HG02840 (cell line): ENCODE data around the gene ABTB1.

ENCODE experiments used
- ATAC-seq: cut with Tn5 transposase; IDR thresholded peaks from one replicate; pipeline ENCODE4 v1.9.1; 2021; ENCODE audit warnings: mild to moderate bottlenecking, moderate library complexity, moderate number of reproducible peaks; ENCODE audit not compliant: unreplicated experiment, low FRiP score

ABTB1 gene

GRCh38 chr3:127716384-127716783, 43.6 kb downstream of the ABTB1 start:
- no peak for ATAC-seq

GRCh38 chr3:127717357-127718244, 44.8 kb downstream of the ABTB1 start:
- ATAC-seq, result no peak

GRCh38 chr3:127718245-127718915, 45.6 kb downstream of the ABTB1 start:
- ATAC-seq, result no peak

DNA sequence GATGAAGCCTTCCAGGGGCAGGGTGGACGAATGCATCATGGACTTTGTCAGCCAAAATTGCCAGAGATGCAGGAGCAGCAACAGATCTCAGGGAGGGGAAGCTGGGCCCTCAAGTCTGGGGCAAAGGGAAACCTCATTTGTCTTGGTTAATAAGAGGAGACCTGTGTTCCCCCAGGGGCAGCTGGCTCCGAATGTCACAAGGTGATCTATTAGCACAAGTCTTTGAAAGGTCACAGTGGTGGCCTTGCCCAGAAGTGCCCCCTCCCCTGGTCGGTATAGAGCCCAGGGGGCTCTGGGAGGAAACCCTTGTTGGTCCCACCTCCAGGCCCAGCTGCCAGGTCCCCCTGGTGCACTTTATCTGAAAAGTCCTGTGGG, 46.2 kb downstream of the ABTB1 start:
- no peak for ATAC-seq

GRCh38 chr3:127719369-127719768, 46.6 kb downstream of the ABTB1 start:
- no peak for ATAC-seq

- ATAC-seq, result no peak
These were observed 47.5 kb downstream of the ABTB1 start for GRCh38 chr3:127720161-127720823.

- ATAC-seq, result no peak
These were observed 48.5 kb downstream of the ABTB1 start for GRCh38 chr3:127720985-127721935.

- ATAC-seq, result no peak
These were observed 49.5 kb downstream of the ABTB1 start for GRCh38 chr3:127722091-127722784.

DNA sequence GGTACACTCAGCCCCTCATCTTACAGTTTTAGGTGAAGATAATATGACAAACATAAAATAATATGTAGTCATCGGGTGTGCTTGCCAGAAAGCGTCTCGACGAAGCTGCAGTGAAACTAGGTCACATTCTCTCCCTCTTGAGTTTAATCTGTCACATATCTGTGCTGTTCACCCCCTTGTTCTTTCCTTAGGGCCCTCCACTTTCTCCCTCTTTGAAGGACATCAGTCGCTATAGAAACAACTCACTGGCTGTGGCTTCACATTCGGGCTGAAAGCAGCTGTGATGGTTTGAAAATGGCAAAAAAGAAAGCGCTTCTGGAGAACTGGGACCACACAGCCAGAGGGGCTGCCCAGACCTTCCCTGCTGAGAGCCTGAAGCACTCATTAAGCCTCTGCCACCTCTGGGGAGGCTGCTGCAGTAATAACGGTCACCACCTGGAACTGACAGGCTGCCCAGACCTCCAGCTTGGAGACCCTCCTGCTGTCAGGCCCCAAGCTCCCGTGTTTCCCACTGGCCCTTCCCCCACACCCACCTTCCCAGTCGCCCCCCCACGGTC, 50.3 kb downstream of the ABTB1 start:
- no peak for ATAC-seq

DNA sequence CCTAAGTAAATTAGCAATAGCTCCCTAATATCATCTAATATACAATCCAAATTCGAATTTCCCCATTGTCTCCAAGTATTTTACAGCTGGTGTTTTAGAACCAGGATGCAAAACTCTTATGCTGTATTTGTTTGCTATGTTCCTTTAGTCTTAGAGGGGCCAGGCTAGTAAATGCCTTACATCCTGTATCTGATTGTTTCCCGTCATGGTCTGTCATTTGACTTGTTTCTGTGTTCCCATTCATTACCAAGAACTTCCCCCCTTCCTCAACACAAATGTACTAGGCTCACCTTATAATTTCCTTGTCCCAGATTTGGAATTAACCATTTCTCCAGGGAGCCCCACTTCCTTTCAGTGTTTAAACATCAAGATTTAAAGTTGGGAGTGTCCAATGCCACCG, 54.1 kb downstream of the ABTB1 start:
- no peak for ATAC-seq

DNA sequence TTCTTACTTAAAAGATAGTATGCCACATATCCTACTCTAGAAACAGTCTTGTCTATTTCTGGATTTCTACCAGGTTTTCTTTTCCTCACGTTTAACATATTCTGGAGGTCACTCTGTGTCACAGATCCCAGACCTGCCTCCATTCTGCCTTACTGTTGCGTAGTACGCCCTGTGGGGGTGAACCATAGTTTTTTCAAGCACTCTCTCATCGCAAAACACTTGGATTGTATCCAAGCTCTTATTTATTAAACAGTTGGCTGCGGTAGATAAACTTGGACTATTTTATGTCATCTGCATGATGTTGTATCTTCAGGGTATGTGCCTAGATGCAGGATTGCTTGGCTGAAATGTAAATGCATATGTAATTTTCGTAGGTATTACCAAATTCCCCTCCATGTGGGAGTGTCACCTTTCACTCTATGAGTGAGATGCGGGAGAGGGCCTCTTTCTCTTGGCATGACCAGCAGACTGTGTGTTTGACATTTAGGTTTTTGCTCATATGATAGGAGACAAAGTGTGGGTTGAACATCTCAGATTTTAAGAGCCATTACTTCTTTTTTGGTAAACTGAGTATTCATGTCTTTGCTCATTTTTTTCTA, 55.8 kb downstream of the ABTB1 start:
- no peak for ATAC-seq

GRCh38 chr3:127729556-127730056, 56.9 kb downstream of the ABTB1 start:
- ATAC-seq, result no peak

DNA sequence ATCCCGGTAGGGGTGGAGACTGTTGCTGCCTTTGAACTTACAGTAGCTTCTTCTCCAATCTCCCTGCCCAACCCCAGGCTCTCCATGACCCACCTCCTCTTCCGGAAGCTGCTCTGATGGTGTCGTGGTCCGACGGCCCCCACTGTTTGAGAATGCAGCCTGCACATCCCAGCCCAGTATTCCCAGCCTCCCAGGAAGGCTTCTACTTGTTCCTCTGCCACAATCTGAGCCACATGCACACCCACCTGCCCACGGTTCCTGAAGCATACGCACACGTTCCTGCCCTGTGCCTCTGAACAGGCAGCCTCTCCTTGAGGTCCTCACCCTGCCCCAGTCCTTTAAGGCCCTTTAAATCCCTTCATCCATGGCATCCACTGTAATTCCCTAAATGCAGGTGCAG, 57.4 kb downstream of the ABTB1 start:
- no peak for ATAC-seq
